ENCODE data around the gene NDUFB10.

GRCh38 chr16:1987198-1987597 lies 27.9 kb downstream of the NDUFB10 start:
- TF ChIP-seq, protein P1, sequence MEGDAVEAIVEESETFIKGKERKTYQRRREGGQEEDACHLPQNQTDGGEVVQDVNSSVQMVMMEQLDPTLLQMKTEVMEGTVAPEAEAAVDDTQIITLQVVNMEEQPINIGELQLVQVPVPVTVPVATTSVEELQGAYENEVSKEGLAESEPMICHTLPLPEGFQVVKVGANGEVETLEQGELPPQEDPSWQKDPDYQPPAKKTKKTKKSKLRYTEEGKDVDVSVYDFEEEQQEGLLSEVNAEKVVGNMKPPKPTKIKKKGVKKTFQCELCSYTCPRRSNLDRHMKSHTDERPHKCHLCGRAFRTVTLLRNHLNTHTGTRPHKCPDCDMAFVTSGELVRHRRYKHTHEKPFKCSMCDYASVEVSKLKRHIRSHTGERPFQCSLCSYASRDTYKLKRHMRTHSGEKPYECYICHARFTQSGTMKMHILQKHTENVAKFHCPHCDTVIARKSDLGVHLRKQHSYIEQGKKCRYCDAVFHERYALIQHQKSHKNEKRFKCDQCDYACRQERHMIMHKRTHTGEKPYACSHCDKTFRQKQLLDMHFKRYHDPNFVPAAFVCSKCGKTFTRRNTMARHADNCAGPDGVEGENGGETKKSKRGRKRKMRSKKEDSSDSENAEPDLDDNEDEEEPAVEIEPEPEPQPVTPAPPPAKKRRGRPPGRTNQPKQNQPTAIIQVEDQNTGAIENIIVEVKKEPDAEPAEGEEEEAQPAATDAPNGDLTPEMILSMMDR (conservative IDR thresholded peaks at IDR 0.05 in 1 of 2, IDR thresholded peaks at IDR 0.05 in 1 of 2; ENCODE audit: extremely low read depth in 1 of 2, insufficient read depth in 1 of 2, low read depth in 1 of 2, low read length in 2 of 2), result no peak
- no peak for TF ChIP-seq EZH2 (IDR thresholded peaks at IDR 0.05; ENCODE audit: borderline replicate concordance, low read length)
